Fibroblast of lung (primary cell): ENCODE measurements around the gene HOXA1. TPM values are rescaled to one million over a fixed set of nuclear protein-coding genes. Genes with fewer than 3 reads are reported as not detected.

Experiments
- DNase-seq, 2 donors: peaks; one replicate each; pipeline versions ENCODE4 v3.0.0 to v3.0.0-alpha.2; 2010; ENCODE audit warnings: low read depth in 2 of 2
- H2AFZ ChIP-seq: 2 replicates; pipeline ENCODE4 v1.5.1; 2012; ENCODE audit warnings: low read length, control low read depth, inconsistent platforms
- H3K27ac ChIP-seq: 2 replicates; pipeline ENCODE4 v1.5.1; 2011; ENCODE audit warnings: low read length, control low read depth; ENCODE audit not compliant: insufficient read depth
- H3K27me3 ChIP-seq: 2 replicates; pipeline ENCODE4 v1.5.1; 2011; ENCODE audit warnings: mild to moderate bottlenecking, low read length; ENCODE audit not compliant: control insufficient read depth, insufficient read depth
- H3K36me3 ChIP-seq: 2 replicates; pipeline ENCODE4 v1.5.1; 2011; ENCODE audit warnings: low read length; ENCODE audit not compliant: control insufficient read depth, insufficient read depth
- H3K4me1 ChIP-seq: 2 replicates; pipeline ENCODE4 v1.5.1; 2011; ENCODE audit warnings: low read length; ENCODE audit not compliant: control insufficient read depth, insufficient read depth; ENCODE audit errors: extremely low read depth
- H3K4me2 ChIP-seq: 2 replicates; pipeline ENCODE4 v1.5.1; 2011; ENCODE audit warnings: low read length, control low read depth; ENCODE audit not compliant: insufficient read depth; ENCODE audit errors: extremely low read depth
- H3K4me3 ChIP-seq, 4 experiments: fragments of 200-600 bp in 1 of 4; sonication (generic) in 1 of 4; replicated peaks in 1 of 4; 2 replicates each; pipeline ENCODE4 v1.5.1; 2011 to 2016; ENCODE audit warnings: low read length in 4 of 4, low read depth in 3 of 4, mild to moderate bottlenecking in 3 of 4, control low read depth in 2 of 4, inconsistent platforms in 1 of 4, mixed read lengths in 1 of 4; ENCODE audit not compliant: insufficient read depth in 1 of 4; ENCODE audit errors: control extremely low read depth in 1 of 4
- H3K79me2 ChIP-seq: 2 replicates; pipeline ENCODE4 v1.5.1; 2012; ENCODE audit warnings: mild to moderate bottlenecking, low read length, inconsistent platforms; ENCODE audit not compliant: control insufficient read depth, insufficient read depth
- H3K9ac ChIP-seq: 2 replicates; pipeline ENCODE4 v1.5.1; 2011; ENCODE audit warnings: mild to moderate bottlenecking, low read length, control low read depth; ENCODE audit not compliant: insufficient read depth
- H3K9me3 ChIP-seq: 2 replicates; pipeline ENCODE4 v1.5.1; 2012; ENCODE audit warnings: low read depth, low read length; ENCODE audit not compliant: control insufficient read depth, insufficient read depth
- H4K20me1 ChIP-seq: 2 replicates; pipeline ENCODE4 v1.5.1; 2011; ENCODE audit warnings: low read length; ENCODE audit not compliant: control insufficient read depth, insufficient read depth; ENCODE audit errors: extremely low read depth
- EZH2 ChIP-seq: IDR thresholded peaks from 2 replicates; pipeline ENCODE4 v1.5.1; 2012; ENCODE audit warnings: low read length, control low read depth, mild to moderate bottlenecking; ENCODE audit errors: missing control alignments
- polyA plus RNA-seq, 2 donors: library from polyadenylated mRNA; depleted of rRNA in 1 of 2; stranded (reverse) in 1 of 2; unstranded in 1 of 2; fragments of >200 nt; gene quantifications; 2 replicates each; pipeline ENCODE4 v1.2.1, GENCODE V29; 2011 to 2012; ENCODE audit warnings: missing spikeins in 1 of 2
- total RNA-seq: library from RNA; depleted of rRNA; stranded (reverse); fragments of >200 nt; gene quantifications from 2 replicates; pipeline ENCODE4 v1.2.1, GENCODE V29; 2014
- TF ChIP-seq, protein P1 (sequence below), 2 donors: IDR thresholded peaks in 1 of 2; conservative IDR thresholded peaks in 1 of 2; 1 replicate in 1 of 2; 2 replicates in 1 of 2; pipeline ENCODE4 v1.5.1; 2011 to 2012; ENCODE audit warnings: low read length in 2 of 2, control low read depth in 1 of 2, inconsistent platforms in 1 of 2, low read depth in 1 of 2, mild to moderate bottlenecking in 1 of 2

Gene HOXA1
- total and polyA plus RNA-seq, 2 donors (not counting 1 experiment from before 2014, with no cell fraction given), result 0.50 to 0.83 TPM

DNA sequence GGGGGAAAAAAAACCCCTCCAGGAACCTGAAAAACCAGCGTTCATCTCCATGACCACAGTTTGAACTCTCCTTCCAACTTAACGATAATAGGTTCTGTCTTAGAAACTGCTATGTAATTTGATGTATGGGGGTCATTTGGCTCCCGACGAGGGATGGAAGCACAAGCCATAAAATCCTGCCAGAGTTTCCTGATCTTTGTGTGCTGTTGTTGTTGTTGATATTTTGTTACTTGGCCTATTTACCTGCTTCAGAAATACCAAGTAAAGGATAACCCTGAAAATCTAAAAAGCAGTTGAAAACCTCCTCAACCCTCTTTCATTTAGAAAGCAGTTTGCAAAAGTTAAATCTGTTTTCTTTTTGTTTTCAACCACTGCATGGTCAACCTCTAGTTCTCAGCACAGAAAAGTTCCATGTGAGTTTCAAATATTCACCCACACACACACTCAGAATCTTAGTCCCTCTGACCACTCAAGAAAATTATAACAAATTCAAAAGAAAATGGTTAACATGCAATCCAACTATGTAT, 16.0 kb upstream of the HOXA1 start:
- Histone ChIP-seq H3K27ac (peak overlapping the region; percentile 93), H4K20me1 (no peaks in the 10 kb centered on the region), H3K4me1 (peaks cover 22% of the 10 kb centered on the region), H3K36me3 (no peaks in the 10 kb centered on the region), H3K27me3 (no peaks in the 10 kb centered on the region), H3K9me3 (no peaks in the 10 kb centered on the region), H2AFZ (no peak overlapping the region), H3K9ac (no peak overlapping the region), H3K79me2 (peaks cover 63% of the 10 kb centered on the region), H3K4me3 (peak overlapping the region in 3 of 4 experiments; percentile 51 to 92 (median 76)), H3K4me2 (peak overlapping the region; percentile 96)
- TF ChIP-seq, protein P1, sequence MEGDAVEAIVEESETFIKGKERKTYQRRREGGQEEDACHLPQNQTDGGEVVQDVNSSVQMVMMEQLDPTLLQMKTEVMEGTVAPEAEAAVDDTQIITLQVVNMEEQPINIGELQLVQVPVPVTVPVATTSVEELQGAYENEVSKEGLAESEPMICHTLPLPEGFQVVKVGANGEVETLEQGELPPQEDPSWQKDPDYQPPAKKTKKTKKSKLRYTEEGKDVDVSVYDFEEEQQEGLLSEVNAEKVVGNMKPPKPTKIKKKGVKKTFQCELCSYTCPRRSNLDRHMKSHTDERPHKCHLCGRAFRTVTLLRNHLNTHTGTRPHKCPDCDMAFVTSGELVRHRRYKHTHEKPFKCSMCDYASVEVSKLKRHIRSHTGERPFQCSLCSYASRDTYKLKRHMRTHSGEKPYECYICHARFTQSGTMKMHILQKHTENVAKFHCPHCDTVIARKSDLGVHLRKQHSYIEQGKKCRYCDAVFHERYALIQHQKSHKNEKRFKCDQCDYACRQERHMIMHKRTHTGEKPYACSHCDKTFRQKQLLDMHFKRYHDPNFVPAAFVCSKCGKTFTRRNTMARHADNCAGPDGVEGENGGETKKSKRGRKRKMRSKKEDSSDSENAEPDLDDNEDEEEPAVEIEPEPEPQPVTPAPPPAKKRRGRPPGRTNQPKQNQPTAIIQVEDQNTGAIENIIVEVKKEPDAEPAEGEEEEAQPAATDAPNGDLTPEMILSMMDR (conservative IDR thresholded peaks at IDR 0.05 in 1 of 2, IDR thresholded peaks at IDR 0.05 in 1 of 2; ENCODE audit: low read depth in 1 of 2, low read length in 2 of 2), result no peak
- TF ChIP-seq EZH2, result no peak
- DNase-seq, result peak in 1 of 2 donors; percentile 56

DNA sequence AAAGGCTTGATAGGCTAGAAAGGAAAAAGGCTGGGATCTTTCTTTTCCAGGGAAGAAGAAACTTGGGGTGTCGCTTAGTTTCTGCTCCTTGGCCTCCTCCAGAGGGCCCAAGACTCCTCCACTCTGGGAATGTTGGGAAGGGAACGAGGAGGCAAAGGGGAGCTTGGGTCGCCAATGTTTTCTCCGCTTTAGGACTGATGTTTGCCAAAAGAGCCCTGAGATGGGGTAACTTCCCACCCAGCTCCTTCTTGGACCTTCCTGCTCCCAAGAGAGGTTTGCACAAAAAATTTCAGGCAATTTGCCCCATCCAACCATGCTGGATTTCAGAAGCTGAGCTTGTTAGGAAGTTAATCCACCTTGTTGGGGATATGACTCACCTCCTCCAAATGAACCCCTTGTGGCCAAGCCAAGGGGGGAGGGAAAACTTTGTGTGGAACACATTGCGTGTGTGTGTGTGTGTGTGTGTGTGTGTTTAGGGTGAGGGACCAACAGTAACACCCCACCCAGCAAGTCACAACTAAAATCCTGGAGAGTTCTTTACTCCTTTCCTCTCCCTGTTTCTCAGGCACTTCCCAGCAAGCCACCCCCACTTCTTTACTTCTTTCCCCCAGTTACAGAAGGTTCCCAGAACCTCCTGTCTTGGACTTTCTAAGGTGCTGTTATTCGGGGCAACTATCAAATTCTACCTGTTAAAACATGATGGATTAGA, 15.4 kb upstream of the HOXA1 start:
- peak overlapping the region; percentile 96 for H3K4me2 ChIP-seq
- peak; percentile 88 to 96 for DNase-seq
- no peak overlapping the region for H2AFZ ChIP-seq
- H3K9me3 ChIP-seq, result no peaks in the 10 kb centered on the region
- no peak overlapping the region for H3K9ac ChIP-seq
- H3K79me2 ChIP-seq, result peaks cover 63% of the 10 kb centered on the region
- H3K4me1 ChIP-seq, result peaks cover 22% of the 10 kb centered on the region
- H3K4me3 ChIP-seq, result peak overlapping the region in 3 of 4 experiments; percentile 3 to 92 (median 76)
- H3K27me3 ChIP-seq, result no peaks in the 10 kb centered on the region
- peak overlapping the region; percentile 93 for H3K27ac ChIP-seq
- no peaks in the 10 kb centered on the region for H4K20me1 ChIP-seq
- no peak for TF ChIP-seq EZH2
- TF ChIP-seq, protein P1 (conservative IDR thresholded peaks at IDR 0.05 in 1 of 2, IDR thresholded peaks at IDR 0.05 in 1 of 2; ENCODE audit: low read depth in 1 of 2, low read length in 2 of 2), result no peak
- no peaks in the 10 kb centered on the region for H3K36me3 ChIP-seq

DNA sequence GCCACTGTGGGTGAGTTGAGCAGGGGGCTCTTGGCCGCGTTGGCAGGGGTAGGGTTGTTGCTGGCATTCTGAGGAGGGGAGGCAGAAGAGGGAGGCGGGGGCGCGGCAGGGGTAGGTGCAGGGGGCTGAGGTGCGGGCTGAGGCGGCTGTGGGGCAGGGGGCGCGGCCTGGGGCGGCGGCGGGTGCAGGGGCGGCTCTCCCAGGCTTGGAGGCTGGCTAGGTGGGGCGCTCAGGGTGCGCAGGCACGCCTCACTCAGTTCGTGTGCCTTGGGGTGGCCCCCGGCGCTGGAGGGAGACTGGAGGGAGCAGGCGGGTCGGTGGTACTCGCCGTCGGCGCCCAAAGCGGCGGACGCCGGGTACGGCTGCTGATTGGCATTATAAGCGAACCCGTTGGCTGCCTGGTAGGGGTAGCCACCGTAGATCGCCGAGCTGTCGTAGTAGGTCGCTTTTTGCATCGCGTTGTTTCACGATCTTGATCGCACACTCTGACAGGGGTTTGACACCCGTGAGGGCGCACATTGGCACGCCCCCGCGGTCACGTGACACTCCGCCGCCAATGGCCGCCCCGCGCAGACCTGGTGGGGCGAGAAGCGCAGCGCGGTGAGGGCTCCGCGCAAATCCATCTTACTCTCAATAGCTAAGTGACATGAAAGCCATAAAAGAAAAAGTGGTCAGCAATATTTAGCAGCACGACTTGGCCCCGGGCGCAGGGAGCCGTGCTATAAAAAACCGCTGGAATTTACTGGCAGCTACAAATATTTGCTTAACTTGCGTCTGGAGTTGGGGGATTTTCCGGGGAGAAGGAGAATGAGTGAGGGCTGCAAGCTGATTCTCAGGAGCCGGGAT, 14.6 kb upstream of the HOXA1 start:
- Histone ChIP-seq H3K27me3 (no peaks in the 10 kb centered on the region), H3K27ac (peak overlapping the region; percentile 93), H2AFZ (no peak overlapping the region), H4K20me1 (no peaks in the 10 kb centered on the region), H3K9me3 (no peaks in the 10 kb centered on the region), H3K4me3 (peak overlapping the region; percentile 3 to 92 (median 20)), H3K4me1 (peaks cover 27% of the 10 kb centered on the region), H3K36me3 (no peaks in the 10 kb centered on the region), H3K4me2 (peak overlapping the region; percentile 38), H3K9ac (peak overlapping the region; percentile 39), H3K79me2 (peaks cover 64% of the 10 kb centered on the region)
- TF ChIP-seq, protein P1 (conservative IDR thresholded peaks at IDR 0.05 in 1 of 2, IDR thresholded peaks at IDR 0.05 in 1 of 2; ENCODE audit: low read depth in 1 of 2, low read length in 2 of 2), result no peak
- TF ChIP-seq EZH2, result no peak
- peak; percentile 95 to 98 for DNase-seq
